Kidney capillary endothelial cell (primary cell): Measurements from ENCODE around the gene HTRA2.

Experiments used
- DNase-seq: peaks from one replicate; pipeline ENCODE4 v3.0.0-alpha.2; 2018; ENCODE audit warnings: low spot score

HTRA2 gene

GRCh38 chr2:74500578-74500946 lies 29.2 kb upstream of the HTRA2 start:
- DNase-seq = no peak

DNA sequence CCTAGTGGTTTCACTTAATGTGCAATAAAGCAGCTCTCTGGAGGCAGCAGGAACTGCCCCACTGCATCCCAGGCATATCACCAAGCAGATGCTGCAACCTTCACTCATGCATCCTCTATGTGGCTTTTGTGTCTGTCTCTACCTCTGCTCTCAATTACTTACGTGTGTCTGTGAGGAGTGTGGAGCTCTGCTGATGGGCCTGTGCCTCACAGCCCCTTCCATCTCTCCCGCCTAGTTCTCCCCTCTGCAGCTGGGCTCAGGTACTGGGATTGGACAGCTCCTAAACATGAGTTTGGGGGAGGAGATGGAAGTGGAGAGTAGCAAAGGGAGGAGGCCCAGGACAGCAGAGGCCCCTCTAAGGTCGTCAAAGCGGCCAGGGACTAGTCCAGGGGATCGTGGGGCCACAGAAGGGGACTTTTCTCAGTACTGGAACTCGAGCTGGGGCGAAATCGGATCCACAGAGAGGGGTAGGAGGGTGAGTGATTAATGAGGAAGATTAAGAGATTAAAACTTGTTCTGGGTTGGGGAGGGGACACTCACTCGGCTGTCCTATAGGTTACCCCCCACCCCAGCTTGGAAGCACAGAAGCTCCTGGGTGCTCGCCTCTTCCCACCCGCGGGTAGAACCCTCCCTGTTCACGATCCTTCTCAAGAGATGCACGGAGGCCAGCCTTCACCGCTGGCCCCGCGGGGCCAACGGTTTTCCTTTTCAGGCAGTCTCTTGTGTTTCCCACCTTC lies 28.2 kb upstream of the HTRA2 start:
- no peak for DNase-seq

DNA sequence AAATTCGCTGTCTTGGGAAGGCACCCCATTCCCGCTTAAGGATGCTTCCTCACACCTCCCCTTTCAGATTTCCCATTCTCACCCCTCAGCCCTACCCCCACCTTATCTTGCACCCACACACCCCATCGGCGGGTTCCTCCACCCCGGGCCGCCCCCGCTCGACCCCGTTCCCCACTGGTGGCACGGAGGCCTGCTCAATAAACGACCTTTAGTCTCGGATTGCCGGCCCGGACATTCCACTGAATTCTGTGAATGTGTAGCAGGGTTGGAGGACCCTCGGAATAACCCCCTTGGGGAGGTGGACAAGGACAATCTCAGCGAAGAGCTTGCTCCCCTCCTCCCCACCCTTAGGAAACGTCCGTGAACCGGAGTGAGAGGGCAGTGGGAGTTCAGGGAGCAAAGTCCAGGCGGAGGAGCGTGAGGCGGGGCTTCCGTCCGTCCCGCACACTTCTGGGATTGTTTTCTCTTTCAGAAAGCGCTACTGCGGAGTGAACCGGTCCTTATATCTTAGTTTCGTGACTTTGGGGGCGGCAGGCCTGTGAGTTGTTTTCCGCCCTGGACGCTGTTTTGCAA lies 27.5 kb upstream of the HTRA2 start:
- no peak for DNase-seq

DNA sequence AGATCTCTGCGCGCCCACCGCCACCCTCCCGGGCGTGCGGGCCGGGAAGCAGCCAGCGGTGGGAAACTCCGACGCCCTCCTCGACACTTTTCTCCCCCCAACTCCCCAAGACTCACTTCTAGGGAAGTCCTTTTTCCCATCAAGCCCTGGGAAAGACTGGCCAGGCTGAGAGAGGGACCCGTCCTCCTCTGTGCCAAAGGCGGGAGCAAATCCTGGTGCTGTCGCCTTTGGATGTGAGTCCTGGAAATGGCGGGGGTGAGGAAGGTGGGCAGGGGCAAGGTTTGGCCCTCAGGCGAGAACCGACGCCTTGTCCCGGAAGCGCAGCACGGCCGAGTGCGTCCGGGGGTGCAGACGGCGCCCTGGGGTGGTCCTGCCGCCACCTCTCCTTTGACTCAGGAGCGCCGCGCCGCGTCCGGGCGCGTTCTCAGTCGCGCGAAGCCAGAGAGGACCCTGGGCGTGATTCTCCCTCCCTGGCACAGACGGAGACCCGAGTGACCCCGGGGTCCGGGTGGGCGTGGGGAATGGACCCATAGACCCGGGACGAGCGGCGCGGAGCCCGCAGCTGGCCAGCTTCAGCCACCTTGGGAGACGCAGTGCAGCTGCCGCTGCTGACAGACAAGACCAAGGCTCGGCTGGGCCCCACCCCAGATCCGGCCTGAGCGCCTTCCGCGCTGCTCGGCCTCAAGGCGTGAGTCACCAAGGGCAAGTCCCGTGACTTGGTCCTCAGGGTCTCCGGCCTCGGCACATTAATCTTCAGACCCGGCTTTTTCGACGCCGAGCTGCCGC lies 26.8 kb upstream of the HTRA2 start:
- DNase-seq = peak; percentile 88

GRCh38 chr2:74503506-74504475 lies 25.9 kb upstream of the HTRA2 start:
- no peak for DNase-seq

DNA sequence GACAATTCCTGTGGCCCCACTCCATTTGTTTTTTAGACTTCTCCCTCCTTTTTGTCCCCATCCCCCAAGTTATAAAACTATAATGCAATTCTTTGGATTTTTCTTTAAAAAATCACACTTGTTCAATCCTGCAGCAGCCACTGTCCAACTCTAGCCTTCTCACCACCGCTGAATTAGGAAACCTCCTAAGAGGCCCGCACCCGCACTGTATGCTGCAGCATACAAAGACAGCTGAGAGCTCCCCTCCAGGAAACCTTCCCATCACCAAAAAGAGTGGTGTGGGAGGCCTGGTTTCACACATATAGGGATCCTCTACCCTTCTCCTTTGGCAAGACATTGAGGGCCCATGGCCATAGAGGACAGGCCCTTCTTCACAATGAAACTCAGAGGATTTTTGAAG lies 25.1 kb upstream of the HTRA2 start:
- DNase-seq = no peak

DNA sequence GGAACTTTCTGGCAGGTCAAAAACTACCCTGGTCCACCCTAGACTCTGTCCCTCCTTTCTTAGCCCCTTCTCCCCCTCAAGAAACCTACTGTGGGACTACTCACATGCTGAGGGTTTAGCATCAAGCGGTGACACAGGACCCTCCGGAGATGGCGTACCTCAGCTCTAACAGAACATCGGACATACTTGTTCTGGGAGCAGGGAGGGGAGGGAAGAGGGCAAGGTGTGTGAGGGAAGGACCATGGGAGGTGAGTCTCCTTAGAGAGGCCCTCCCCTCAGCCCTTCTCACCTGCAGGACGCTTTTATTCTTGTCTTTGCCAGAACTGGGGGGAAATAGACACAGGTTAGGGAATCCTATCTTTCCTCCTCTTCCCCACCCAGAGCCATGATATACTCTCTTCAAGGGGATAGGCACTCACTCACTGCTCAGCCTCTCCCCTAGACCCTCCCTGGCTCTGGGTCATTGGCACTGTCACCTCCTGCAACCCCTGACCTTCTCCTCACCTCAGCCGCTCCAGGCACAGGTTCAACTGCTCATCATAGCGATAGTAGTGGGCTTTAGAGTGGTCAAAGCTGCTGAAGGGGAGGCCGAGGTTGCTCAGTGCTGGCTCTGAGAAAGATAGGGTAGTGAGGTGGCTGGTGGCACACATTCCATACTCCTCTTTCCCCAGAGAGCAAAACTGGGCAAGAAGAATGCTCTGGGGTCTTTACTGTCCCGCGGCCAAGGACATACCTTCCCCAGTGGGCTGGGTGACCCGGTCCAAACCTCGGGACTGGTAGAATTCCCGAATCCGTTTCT lies 24.1 kb upstream of the HTRA2 start:
- no peak for DNase-seq

DNA sequence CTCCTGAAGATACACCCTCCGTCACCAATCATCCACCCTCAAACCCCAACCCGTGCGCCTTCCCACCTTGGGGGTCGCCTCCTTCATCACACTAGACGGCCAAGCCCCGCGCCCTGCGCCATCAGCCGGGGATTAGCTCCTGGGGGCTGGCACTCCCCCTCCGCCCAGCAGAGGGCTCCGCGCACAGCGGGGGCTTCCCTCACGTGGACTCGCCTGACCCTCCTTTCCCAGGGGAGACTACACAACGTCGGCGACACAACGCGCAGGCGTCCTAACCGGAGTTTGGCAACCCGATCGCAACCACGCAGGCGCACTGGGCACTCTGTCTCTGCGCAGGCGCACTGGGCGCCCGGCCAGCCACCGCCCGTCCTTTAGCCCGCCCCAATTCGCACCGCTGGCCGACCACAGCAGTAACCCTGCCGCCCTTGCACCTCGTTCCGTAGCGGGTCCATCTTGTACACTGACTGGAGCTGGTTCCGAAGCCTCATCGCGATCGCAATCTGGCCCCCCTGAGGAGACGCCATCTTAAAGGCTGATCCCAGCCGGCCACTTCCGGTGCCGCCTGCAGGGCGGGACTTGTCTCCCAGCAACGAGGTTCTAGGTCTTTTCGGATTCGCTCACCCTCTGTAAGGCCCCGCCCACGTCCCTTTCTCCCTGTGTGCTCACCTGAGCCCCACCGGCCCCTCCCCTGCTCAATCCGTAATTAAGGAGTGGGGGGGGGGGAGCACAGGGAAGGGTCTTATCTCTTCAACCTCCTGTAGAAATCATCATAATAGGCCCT lies 22.4 kb upstream of the HTRA2 start, which contains the start of gene PCGF1:
PCGF1 (minus strand) TSS at position 551 of the 781 bp plus-strand sequence; CDS start at position 524, 27 bp downstream.
- peak; percentile 95 for DNase-seq

GRCh38 chr2:74507926-74508520 lies 21.7 kb upstream of the HTRA2 start:
- no peak for DNase-seq

- DNase-seq = no peak
Measured at GRCh38 chr2:74510272-74510671, 19.5 kb upstream of the HTRA2 start.

- no peak for DNase-seq
Measured at GRCh38 chr2:74511104-74511989, 18.4 kb upstream of the HTRA2 start.

- DNase-seq = no peak
Measured at GRCh38 chr2:74512744-74513604, 16.8 kb upstream of the HTRA2 start.

DNA sequence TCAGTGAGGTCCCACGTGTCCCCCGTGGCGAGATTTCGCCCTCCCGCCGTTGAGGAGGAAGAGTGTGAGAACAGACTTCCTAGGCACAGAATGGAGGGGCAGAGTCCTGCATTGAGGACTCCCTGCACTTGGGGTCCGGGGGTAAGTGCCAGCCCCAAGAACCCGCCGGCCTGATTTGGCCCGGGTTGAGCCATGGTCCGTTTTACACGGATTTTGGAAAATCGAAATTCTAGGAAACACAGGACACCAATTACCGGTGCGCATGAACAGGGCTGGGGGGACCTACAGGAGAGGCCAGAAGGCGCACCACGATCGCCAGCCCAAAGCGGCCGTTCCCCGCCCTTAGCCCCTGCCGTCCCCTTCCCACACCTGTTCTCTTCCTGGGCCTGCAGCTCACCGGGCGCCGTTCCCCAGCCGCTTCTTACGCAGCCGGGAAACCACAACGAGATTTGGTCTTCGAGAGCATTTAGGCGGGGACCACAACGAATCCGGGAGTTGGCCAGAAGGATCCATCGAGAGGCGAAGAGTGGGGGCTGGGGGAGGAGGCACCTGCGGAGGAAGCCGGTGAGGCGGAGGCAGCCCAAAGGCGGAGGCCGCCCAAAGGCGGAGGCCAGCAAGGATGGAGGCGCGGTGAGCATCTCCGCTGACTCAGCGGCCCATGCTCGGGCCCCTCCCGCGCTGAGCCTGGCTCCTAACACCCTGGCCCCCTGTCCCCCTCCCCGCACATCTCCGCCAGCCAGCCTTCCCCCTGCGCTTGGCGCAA lies 15.9 kb upstream of the HTRA2 start:
- no peak for DNase-seq

- DNase-seq = no peak
Measured at GRCh38 chr2:74514368-74515270, 15.1 kb upstream of the HTRA2 start, which contains the start of gene TLX2. TLX2 (plus strand) TSS chr2:74514450; CDS start chr2:74514807, 357 bp downstream.

GRCh38 chr2:74515271-74515980 lies 14.3 kb upstream of the HTRA2 start:
- DNase-seq = no peak
